Trophoblast cell (in vitro differentiated cells and primary cell): ENCODE measurements around the gene DOCK2.

Source experiments
- DNase-seq, 2 donors: peaks; one replicate each; pipeline ENCODE4 v3.0.0-alpha.2; 2016
- H2AFZ ChIP-seq: 2 replicates; pipeline ENCODE4 v1.6.1; 2013; ENCODE audit warnings: low read length, moderate library complexity, mild to moderate bottlenecking; ENCODE audit not compliant: insufficient read depth, poor library complexity
- H2AK5ac ChIP-seq: 2 replicates; pipeline ENCODE4 v1.6.1; 2013; ENCODE audit warnings: mild to moderate bottlenecking, low read length
- H2BK120ac ChIP-seq: 2 replicates; pipeline ENCODE4 v1.6.1; 2013; ENCODE audit warnings: low read length, mild to moderate bottlenecking, moderate library complexity; ENCODE audit not compliant: insufficient read depth, poor library complexity
- H2BK12ac ChIP-seq: 2 replicates; pipeline ENCODE4 v1.6.1; 2013; ENCODE audit warnings: mild to moderate bottlenecking, low read length, moderate library complexity
- H2BK5ac ChIP-seq: 2 replicates; pipeline ENCODE4 v1.6.1; 2013; ENCODE audit warnings: low read length, low read depth, moderate library complexity, mild to moderate bottlenecking; ENCODE audit not compliant: poor library complexity
- H3K14ac ChIP-seq: 2 replicates; pipeline ENCODE4 v1.6.1; 2013; ENCODE audit warnings: mild to moderate bottlenecking, low read length
- H3K18ac ChIP-seq: 2 replicates; pipeline ENCODE4 v1.6.1; 2013; ENCODE audit warnings: mild to moderate bottlenecking, low read length
- H3K23ac ChIP-seq: 2 replicates; pipeline ENCODE4 v1.6.1; 2013; ENCODE audit warnings: low read length
- H3K27ac ChIP-seq: 2 replicates; pipeline ENCODE4 v1.5.1; 2013; ENCODE audit warnings: low read depth, mild to moderate bottlenecking, inconsistent platforms, low read length, moderate library complexity
- H3K27me3 ChIP-seq: 2 replicates; pipeline ENCODE4 v1.6.1; 2013; ENCODE audit warnings: inconsistent platforms, mild to moderate bottlenecking, low read length, moderate library complexity; ENCODE audit not compliant: insufficient read depth
- H3K36me3 ChIP-seq, 2 experiments: 1 replicate in 1 of 2; 2 replicates in 1 of 2; pipeline ENCODE4 v1.6.1; 2013; ENCODE audit warnings: low read length in 2 of 2, mild to moderate bottlenecking in 2 of 2, moderate library complexity in 1 of 2; ENCODE audit not compliant: insufficient read depth in 2 of 2, control insufficient read depth in 1 of 2
- H3K4ac ChIP-seq: 2 replicates; pipeline ENCODE4 v1.6.1; 2013; ENCODE audit warnings: low read depth, mild to moderate bottlenecking, low read length, moderate library complexity
- H3K4me1 ChIP-seq, 2 experiments: 1 replicate in 1 of 2; 2 replicates in 1 of 2; pipeline ENCODE4 v1.6.1; 2013; ENCODE audit warnings: low read length in 2 of 2, mild to moderate bottlenecking in 2 of 2, moderate library complexity in 1 of 2; ENCODE audit not compliant: insufficient read depth in 2 of 2, control insufficient read depth in 1 of 2
- H3K4me2 ChIP-seq: 2 replicates; pipeline ENCODE4 v1.6.1; 2013; ENCODE audit warnings: inconsistent platforms, mild to moderate bottlenecking, low read length, moderate library complexity
- H3K4me3 ChIP-seq: 2 replicates; pipeline ENCODE4 v1.5.1; 2013; ENCODE audit warnings: mild to moderate bottlenecking, low read depth, low read length, inconsistent platforms
- H3K79me1 ChIP-seq: one replicate; pipeline ENCODE4 v1.6.1; 2013; ENCODE audit warnings: low read length
- H3K79me2 ChIP-seq: 2 replicates; pipeline ENCODE4 v1.6.1; 2013; ENCODE audit warnings: low read length, mild to moderate bottlenecking; ENCODE audit not compliant: control insufficient read depth, insufficient read depth, poor library complexity
- H3K9ac ChIP-seq: 2 replicates; pipeline ENCODE4 v1.6.1; 2013; ENCODE audit warnings: mild to moderate bottlenecking, low read length
- H3K9me3 ChIP-seq: 2 replicates; pipeline ENCODE4 v1.6.1; 2013; ENCODE audit warnings: low read depth, mild to moderate bottlenecking, control low read depth, inconsistent platforms, low read length; ENCODE audit not compliant: insufficient read depth
- H4K12ac ChIP-seq: 2 replicates; pipeline ENCODE4 v1.6.1; 2013; ENCODE audit warnings: low read depth, mild to moderate bottlenecking, low read length, moderate library complexity
- H4K8ac ChIP-seq: 2 replicates; pipeline ENCODE4 v1.6.1; 2013; ENCODE audit warnings: low read depth, mild to moderate bottlenecking, low read length, moderate library complexity
- H4K91ac ChIP-seq: one replicate; pipeline ENCODE4 v1.6.1; 2013; ENCODE audit warnings: low read depth, mild to moderate bottlenecking, low read length, moderate library complexity
- WGBS: extraction: QIAGEN DNeasy Blood & Tissue Kit; methylation state at CpG from one replicate; pipeline ENCODE4 v1.1.7; 2013; ENCODE audit warnings: missing lambda C conversion rate; ENCODE audit not compliant: insufficient read length, insufficient coverage; ENCODE audit errors: extremely low coverage; 5-methylcytosine and 5-hydroxymethylcytosine counted together

The DOCK2 gene

DNA sequence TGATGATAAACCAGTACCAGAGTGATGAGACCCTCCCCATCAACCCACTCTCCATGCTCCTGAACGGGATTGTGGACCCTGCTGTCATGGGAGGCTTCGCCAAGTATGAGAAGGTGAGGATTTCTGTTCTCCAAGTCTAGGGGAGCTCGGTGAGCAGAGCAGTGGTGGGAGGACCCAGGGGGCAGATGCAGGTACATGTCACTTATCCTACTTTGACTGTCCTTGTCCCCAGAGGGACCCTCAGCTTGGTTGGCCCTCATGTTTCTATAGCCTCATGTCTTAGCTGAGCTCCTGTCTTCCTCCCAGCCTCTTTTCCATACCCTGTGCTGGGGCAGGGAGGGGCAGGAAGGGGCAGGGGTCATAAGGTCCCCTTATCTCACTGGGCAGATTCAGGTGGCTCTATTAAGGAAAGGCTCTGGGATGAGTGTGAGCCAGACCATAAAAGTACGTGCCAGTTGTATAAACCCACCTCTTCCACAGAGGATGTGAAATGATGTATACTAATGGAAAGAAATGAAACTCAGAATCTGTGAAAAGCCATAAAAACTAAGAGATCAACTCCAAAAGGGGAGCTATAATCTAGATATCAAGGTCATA, 430.6 kb downstream of the DOCK2 start:
- Histone ChIP-seq H3K9ac (no peak overlapping the region), H3K23ac (no peak overlapping the region), H3K4me3 (no peak overlapping the region), H3K9me3 (no peaks in the 10 kb centered on the region), H4K8ac (no peak overlapping the region), H4K91ac (no peak overlapping the region), H3K27ac (no peak overlapping the region), H3K36me3 (no peaks in the 10 kb centered on the region), H4K12ac (no peak overlapping the region), H3K4ac (no peak overlapping the region), H3K27me3 (no peaks in the 10 kb centered on the region), H2BK120ac (no peak overlapping the region), H3K79me2 (no peaks in the 10 kb centered on the region), H3K79me1 (no peaks in the 10 kb centered on the region), H3K14ac (no peak overlapping the region), H2AK5ac (no peak overlapping the region), H2BK5ac (no peak overlapping the region), H3K4me1 (no peaks in the 10 kb centered on the region), H2BK12ac (no peak overlapping the region), H3K4me2 (no peak overlapping the region), H2AFZ (no peak overlapping the region), H3K18ac (no peak overlapping the region)
- DNase-seq = no peak
- no CpG with 5 or more reads among the region's 4 CpGs for WGBS

DNA sequence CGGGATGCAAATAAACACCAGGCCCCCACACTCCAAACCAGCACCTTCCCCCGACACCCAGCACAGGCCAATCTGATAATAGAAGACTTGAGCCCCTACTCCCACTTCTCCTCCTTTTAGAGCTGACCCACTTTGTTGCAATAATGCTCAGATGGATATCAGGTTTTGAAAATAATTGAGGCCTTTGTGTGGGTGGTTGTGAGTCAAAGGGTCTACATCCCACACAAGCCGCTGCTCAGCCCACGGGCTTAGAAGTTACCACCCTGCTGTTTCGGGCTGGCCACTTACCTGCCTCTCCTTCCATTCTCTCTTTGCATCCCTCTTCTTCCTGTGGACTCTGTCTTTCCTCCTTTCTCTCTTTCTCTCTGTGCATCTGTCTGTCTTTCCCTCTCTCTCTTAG, 432.4 kb downstream of the DOCK2 start:
- H4K12ac ChIP-seq = no peak overlapping the region
- no peak overlapping the region for H3K23ac ChIP-seq
- no peak overlapping the region for H3K4ac ChIP-seq
- H2BK5ac ChIP-seq = no peak overlapping the region
- H4K8ac ChIP-seq = no peak overlapping the region
- no peak overlapping the region for H2BK12ac ChIP-seq
- H3K18ac ChIP-seq = no peak overlapping the region
- no peaks in the 10 kb centered on the region for H3K36me3 ChIP-seq
- no peak overlapping the region for H3K4me3 ChIP-seq
- no peak overlapping the region for H3K9ac ChIP-seq
- no peak overlapping the region for H2AK5ac ChIP-seq
- DNase-seq = no peak
- H4K91ac ChIP-seq = no peak overlapping the region
- no peak overlapping the region for H3K4me2 ChIP-seq
- H3K27ac ChIP-seq = no peak overlapping the region
- no CpG with 5 or more reads among the region's 5 CpGs for WGBS
- H3K27me3 ChIP-seq = no peaks in the 10 kb centered on the region
- no peaks in the 10 kb centered on the region for H3K79me2 ChIP-seq
- no peaks in the 10 kb centered on the region for H3K4me1 ChIP-seq
- no peaks in the 10 kb centered on the region for H3K9me3 ChIP-seq
- no peak overlapping the region for H3K14ac ChIP-seq
- H2AFZ ChIP-seq = no peak overlapping the region
- H2BK120ac ChIP-seq = no peak overlapping the region
- H3K79me1 ChIP-seq = no peaks in the 10 kb centered on the region

DNA sequence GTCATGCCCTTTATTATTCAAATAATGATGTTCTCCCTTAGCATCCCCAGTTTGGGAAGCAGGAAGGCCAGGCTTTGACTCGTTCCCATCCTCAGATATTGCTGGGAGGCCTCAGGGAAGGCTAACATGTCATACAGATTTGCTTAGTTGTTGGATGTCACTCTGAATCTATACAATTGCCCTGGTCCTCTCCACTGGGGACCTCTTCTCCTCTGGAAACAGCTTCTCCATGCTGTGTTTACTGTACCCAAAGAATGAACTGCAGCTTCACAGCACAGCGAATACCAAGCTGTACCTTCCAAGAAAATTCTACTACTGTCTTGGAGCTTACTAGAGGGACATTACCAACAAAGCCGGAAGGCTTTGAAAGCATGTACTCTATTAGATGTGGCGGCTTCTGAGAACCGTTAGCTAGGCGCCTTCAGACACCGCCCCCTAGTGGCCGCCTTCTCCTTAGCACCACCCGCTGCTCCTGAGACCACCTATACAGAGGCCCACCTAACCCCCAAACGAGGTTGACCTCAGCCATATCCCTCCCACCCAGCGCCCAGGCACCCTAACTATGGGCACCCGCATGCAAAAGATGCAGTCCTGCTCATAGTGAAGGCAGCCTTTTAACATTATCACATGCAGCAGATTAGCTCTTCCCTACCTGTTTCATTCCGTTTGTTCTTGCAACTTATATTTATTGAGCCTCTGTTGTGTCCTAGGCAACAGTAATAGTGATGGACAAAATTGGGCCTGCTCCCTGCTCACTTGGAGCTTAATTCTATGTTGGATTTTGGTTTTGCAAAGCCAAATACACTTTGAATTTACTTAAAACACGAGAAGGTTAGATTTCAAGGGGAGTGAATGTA, 433.7 kb downstream of the DOCK2 start:
- Histone ChIP-seq H2AFZ (no peak overlapping the region), H3K4ac (no peak overlapping the region), H3K9me3 (no peaks in the 10 kb centered on the region), H4K12ac (no peak overlapping the region), H3K27ac (no peak overlapping the region), H4K8ac (no peak overlapping the region), H3K79me2 (no peaks in the 10 kb centered on the region), H3K4me2 (no peak overlapping the region), H3K18ac (no peak overlapping the region), H2BK12ac (no peak overlapping the region), H3K23ac (no peak overlapping the region), H2AK5ac (no peak overlapping the region), H4K91ac (no peak overlapping the region), H3K79me1 (no peaks in the 10 kb centered on the region), H2BK5ac (no peak overlapping the region), H3K36me3 (no peaks in the 10 kb centered on the region), H3K4me1 (no peaks in the 10 kb centered on the region), H3K27me3 (no peaks in the 10 kb centered on the region), H3K4me3 (no peak overlapping the region), H2BK120ac (no peak overlapping the region), H3K14ac (no peak overlapping the region), H3K9ac (no peak overlapping the region)
- WGBS = no CpG with 5 or more reads among the region's 14 CpGs
- DNase-seq = peak in 1 of 2 donors; percentile 54

DNA sequence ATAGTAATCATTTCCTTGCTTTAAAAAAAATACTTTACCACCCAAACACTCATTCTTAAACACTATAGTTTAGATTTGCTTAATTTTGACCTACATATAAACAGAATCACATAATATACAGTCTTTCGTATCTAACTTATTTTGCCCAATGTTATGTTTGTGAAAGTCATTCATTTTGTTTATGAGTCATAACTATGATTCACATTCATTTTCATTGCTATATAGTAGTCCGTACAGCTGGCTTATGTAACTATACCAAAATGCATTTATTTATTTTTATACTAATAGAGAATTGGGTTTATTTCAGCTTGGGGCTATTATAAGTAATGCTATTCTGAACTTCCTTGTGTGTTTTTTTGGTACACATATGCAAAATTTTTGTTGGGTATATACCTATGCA, 434.7 kb downstream of the DOCK2 start:
- whole genome bisulfite sequencing = no CpG with 5 or more reads among the region's 2 CpGs
- H2BK120ac ChIP-seq = no peak overlapping the region

More for the DNA sequence above, 434.7 kb downstream of the DOCK2 start:
- Histone ChIP-seq H4K91ac (no peak overlapping the region), H3K9ac (no peak overlapping the region), H3K14ac (no peak overlapping the region), H3K9me3 (no peaks in the 10 kb centered on the region), H2BK12ac (no peak overlapping the region), H2BK5ac (no peak overlapping the region), H4K12ac (no peak overlapping the region), H3K18ac (no peak overlapping the region), H2AFZ (no peak overlapping the region), H3K4me1 (no peaks in the 10 kb centered on the region), H3K4me3 (no peak overlapping the region), H3K79me1 (no peaks in the 10 kb centered on the region), H3K36me3 (no peaks in the 10 kb centered on the region), H3K23ac (no peak overlapping the region), H2AK5ac (no peak overlapping the region), H4K8ac (no peak overlapping the region), H3K27me3 (no peaks in the 10 kb centered on the region), H3K79me2 (no peaks in the 10 kb centered on the region), H3K4me2 (no peak overlapping the region), H3K27ac (no peak overlapping the region), H3K4ac (no peak overlapping the region)
- peak in 1 of 2 donors; percentile 7 for DNase-seq
